OCI-M1 (cell line): ENCODE data around the gene OR14J1.
"Not testable (repeated sequence)": the region's sequence is repeated elsewhere in the genome, so short reads cannot be mapped to it uniquely, and the experiment has no call there.

Source experiments
- DNase-seq: peaks from one replicate; lab custom pipeline; 2025; lab: John Stamatoyannopoulos, UW

OR14J1 gene

DNA sequence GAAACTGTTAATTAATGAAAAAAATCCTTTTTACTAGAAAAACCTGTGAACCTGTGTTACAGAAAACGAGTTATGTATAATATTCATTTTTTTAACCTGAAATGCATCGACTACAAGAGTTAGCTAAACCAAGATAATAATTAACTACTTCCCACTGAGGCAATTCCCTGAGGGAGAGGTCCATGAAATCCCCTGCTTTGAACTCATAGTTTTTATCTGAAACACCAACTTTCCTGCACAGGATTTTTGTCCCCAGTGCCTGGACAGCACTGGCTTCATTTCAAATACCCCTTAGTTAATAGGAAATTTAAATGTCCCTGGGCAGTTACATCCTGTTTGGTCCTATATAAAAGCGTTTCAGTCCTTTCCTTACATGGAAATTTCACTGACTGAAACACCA lies at the start of gene OR14J1:
Gene OR14J1 (plus strand): TSS at position 386 of the 400 bp plus-strand sequence. CDS start 4,989 bp downstream, outside the sequence.
- DNase-seq, result no peak

DNA sequence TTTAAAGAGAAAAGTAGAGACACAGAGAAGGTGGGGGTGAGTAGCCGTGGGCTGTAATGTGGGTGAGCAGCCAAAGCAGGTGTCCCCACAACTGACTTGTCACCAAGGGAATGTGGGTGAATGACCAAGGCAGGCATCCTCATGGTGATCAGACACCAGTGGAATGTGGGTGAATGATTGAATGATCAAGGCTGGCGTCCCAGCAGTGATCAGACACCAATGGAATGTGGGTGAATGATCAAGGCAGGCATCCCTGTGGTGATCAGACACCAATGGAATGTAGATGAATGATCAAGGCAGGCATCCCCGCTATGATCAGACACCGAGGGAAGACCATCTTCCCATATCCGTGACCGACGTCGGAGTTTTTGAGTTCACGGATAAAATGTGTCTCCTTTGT lies 49.8 kb upstream of the OR14J1 start:
- DNase-seq, result no peak

GRCh38 chr6:29255530-29255929 lies 46.0 kb upstream of the OR14J1 start:
- DNase-seq, result peak; percentile 41

DNA sequence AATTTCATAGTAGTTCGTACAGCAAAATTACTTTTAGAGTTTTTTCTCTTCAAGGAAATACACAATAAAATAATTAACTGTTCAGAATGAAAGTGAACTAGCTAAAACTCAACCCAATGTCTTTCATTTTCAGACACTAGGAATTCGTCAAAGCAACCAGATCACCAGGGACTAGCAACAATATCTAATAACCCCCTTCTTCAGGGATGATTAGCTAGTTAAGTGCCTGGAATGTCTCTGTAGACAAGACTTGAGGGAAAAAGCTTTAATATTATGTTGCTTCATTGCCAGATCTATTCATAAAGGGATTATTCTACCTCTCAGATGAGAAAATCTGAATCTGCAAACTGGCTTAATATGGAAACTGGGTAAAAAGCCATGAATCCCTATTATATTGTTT lies 41.8 kb upstream of the OR14J1 start:
- no peak for DNase-seq

GRCh38 chr6:29263001-29263400 lies 38.5 kb upstream of the OR14J1 start:
- DNase-seq, result peak; percentile 48

DNA sequence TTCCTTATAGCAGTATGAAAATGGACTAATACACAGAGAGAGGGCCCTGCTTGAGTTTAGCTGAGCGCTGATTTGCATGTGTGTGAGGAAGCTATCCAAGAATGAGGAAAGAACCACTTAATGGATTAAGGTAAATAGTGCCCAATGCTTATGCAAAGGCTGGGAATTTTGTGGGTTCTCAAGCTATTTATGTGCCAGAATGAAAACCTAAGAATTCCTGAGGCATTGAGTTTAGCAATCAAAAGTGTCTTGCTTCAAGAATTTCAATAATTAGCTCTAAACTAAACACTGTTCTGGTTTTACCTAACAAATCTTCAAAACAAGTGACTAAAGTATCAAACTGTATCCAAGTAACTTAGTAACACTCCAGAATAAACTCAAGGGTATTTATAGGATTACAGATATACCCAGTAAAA lies 7.0 kb upstream of the OR14J1 start:
- DNase-seq, result no peak

GRCh38 chr6:29295181-29295585 lies 6.3 kb upstream of the OR14J1 start:
- no peak for DNase-seq

DNA sequence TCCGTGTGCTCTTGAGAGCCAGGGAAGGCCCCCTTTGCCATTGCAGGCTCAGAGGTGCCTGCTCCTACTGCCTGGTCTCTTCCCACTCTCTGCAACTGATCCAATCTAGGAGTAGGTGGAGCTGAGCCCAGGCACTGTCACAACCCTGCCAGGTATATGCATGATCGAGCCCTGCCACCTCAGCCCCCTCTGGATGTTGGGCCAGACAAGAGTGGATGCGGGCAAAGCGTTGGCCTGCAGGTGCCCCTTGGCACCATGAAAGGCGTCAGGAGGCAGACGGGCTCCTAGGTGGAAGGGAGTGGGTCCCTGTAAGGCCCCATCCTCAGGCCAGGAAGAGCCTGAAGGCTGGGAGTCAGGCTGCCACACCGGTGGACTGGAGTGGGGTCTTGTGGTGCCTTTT lies 5.9 kb upstream of the OR14J1 start:
- no peak for DNase-seq

DNA sequence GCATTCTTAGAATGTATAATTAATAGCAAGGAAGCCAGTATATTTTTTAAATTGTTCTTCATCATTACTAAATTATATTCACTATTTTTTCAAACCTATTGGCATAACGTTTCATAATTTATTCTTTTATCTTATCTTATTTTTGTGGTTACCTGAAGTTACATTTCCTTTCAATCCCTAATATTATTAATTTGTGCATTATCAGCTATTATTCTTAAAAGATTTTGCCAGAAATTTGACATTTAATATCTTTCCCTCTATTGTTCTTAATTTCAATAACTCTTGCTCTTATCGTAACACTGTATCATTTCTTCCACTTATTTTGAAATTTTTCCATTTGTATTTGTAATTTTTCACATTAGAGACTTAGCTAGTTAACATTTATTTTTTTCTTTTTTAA lies 18.4 kb downstream of the OR14J1 start:
- no peak for DNase-seq

DNA sequence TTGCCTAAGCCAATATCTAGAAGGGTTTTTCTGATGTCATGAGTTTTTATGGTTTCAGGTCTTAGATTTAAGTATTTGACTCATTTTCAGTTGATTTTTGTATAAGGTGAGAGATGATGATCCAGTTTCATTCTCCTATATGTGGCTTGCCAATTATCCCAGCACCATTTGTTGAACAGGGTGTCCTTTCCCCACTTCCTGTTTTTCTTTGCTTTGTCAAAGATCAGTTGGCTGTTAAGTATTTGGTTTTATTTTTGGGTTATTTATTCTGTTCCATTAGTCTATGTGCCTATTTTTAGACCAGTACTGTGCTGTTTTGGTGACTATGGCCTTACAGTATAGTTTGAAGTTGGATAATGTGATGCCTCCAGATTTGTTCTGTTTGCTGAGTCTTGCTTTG lies 21.8 kb downstream of the OR14J1 start:
- DNase-seq, result peak; percentile 21

DNA sequence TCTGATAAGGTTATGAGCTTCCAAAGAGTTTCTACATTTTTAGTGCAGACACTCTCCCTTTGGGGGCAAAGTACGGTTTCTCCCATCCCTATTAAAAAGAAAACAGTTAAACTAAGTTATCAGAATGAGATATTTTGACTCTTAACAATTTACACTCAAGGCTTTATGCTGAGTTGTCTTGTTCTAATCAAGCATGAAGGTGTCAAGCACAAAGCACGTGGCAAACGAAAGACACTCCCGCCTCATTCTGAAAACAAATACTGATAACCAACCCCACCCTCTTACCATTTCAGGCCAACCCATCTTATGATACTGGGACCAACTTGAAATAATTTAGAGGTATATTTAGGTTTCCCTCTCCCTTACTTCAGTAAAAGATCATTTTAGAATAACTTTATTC lies 24.3 kb downstream of the OR14J1 start:
- DNase-seq, result no peak

DNA sequence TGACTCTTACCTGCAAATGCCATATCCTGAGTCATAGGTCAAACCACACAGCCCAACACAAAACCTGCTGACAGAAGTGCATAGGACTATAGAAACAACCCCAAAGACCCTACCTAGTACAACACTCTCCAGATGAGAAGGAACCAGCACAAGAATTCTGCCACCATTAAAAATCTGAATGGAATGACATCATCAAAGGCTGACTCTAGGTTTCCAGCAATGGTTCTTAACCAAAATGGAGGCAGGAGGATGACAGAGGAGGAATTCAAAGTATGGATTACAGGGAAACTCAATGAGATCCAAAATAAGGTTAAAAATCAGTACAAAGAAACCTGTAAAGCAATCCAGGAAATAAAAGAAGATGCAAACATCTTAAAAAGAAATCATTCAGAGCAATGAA lies 31.2 kb downstream of the OR14J1 start:
- DNase-seq, result no peak

GRCh38 chr6:29336269-29336668 lies 34.8 kb downstream of the OR14J1 start:
- peak; percentile 69 for DNase-seq

- no peak for DNase-seq
Observed at GRCh38 chr6:29345380-29345779, 43.9 kb downstream of the OR14J1 start.

DNA sequence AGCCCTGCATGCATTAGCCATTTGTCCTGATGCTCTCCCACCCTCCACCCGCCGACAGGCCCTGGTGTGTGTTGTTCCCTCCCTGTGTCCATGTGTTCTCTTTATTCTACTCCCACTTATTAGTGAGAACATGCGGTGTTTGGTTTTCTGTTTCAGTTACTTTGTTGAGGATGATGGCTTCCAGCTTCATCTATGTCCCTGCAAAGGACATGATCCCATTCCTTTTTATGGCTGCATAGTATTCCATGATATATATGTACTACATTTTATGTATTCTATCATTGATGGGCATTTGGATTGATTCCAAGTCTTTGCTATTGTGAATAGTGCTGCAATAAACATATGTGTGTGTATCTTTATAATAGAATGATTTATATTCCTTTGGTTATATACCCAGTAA lies 47.8 kb downstream of the OR14J1 start:
- not testable (repeated sequence) for DNase-seq

DNA sequence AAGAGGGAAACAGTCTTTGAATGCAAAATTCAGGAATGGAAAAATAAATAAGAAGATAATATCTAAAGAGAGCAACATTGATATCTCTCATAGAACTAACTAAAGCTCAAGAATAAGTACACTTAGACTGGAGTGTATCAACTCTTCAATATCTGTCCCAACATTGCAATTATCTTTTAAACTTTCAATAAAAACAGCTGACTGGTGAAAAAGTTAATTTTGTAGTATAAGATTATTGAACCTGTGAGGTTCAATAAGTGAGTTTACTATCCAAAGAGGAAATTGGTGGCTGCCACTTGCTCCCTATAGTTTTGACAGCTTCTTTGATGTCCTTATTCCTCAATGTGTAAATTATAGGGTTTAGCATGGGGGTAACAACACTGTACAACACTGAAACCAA lies 53.5 kb downstream of the OR14J1 start:
- no peak for DNase-seq

- DNase-seq, result peak; percentile 8
Observed at GRCh38 chr6:29355603-29356002, 54.1 kb downstream of the OR14J1 start.
